Neural progenitor cell (in vitro differentiated cells): ENCODE measurements around the gene SMARCB1. TPM values are rescaled to one million over a fixed set of nuclear protein-coding genes. Genes with fewer than 3 reads are reported as not detected.

ENCODE experiments used
- DNase-seq: peaks from one replicate; pipeline ENCODE4 v3.0.0-alpha.2; 2016; ENCODE audit warnings: low spot score
- H2AFZ ChIP-seq: fragments of 200-600 bp; sonication (generic); replicated peaks from 2 replicates; pipeline ENCODE4 v1.6.1; 2016; ENCODE audit warnings: antibody characterized with exemption
- H3F3A ChIP-seq: fragments of 200-600 bp; sonication (generic); 2 replicates; pipeline ENCODE4 v1.6.1; 2016; ENCODE audit warnings: antibody characterized with exemption, low read depth
- H3K27ac ChIP-seq: fragments of 200-600 bp; sonication (generic); 2 replicates; pipeline ENCODE4 v1.5.1; 2016; ENCODE audit warnings: mild to moderate bottlenecking
- H3K27me3 ChIP-seq: fragments of 200-600 bp; sonication (generic); 2 replicates; pipeline ENCODE4 v1.6.1; 2016; ENCODE audit warnings: mild to moderate bottlenecking, moderate library complexity
- H3K36me3 ChIP-seq: fragments of 200-600 bp; sonication (generic); 2 replicates; pipeline ENCODE4 v1.5.1; 2016
- H3K4me1 ChIP-seq: fragments of 200-600 bp; sonication (generic); 2 replicates; pipeline ENCODE4 v1.6.1; 2016; ENCODE audit warnings: mixed run types
- H3K4me2 ChIP-seq: fragments of 200-600 bp; sonication (generic); 2 replicates; pipeline ENCODE4 v1.6.1; 2016
- H3K4me3 ChIP-seq: fragments of 200-600 bp; sonication (generic); 2 replicates; pipeline ENCODE4 v1.5.1; 2016
- H3K79me2 ChIP-seq: fragments of 200-600 bp; sonication (generic); 2 replicates; pipeline ENCODE4 v1.6.1; 2016; ENCODE audit warnings: low read depth
- H3K9ac ChIP-seq: fragments of 200-600 bp; sonication (generic); 2 replicates; pipeline ENCODE4 v1.6.1; 2016
- H3K9me3 ChIP-seq: fragments of 200-600 bp; sonication (generic); 2 replicates; pipeline ENCODE4 v1.5.1; 2016; ENCODE audit warnings: low read depth
- H4K20me1 ChIP-seq: fragments of 200-600 bp; sonication (generic); 2 replicates; pipeline ENCODE4 v1.6.1; 2016; ENCODE audit warnings: low read depth
- H3K27ac Mint-ChIP-seq: 3 replicates; pipeline ENCODE4 v1.8.0; 2021; ENCODE audit warnings: mixed read lengths
- H3K27me3 Mint-ChIP-seq: 2 replicates; pipeline ENCODE4 v1.8.0; 2022; ENCODE audit warnings: low read depth, mild to moderate bottlenecking, inconsistent platforms, moderate library complexity, mixed read lengths; ENCODE audit not compliant: insufficient read depth
- H3K36me3 Mint-ChIP-seq: 3 replicates; pipeline ENCODE4 v1.8.0; 2021; ENCODE audit warnings: mixed read lengths
- H3K4me1 Mint-ChIP-seq: 3 replicates; pipeline ENCODE4 v1.8.0; 2021; ENCODE audit warnings: mixed read lengths
- H3K4me3 Mint-ChIP-seq: 3 replicates; pipeline ENCODE4 v1.8.0; 2021; ENCODE audit warnings: mild to moderate bottlenecking, moderate library complexity, mixed read lengths
- H3K9me3 Mint-ChIP-seq: 3 replicates; pipeline ENCODE4 v1.8.0; 2020; ENCODE audit warnings: mixed read lengths
- EZH2 ChIP-seq: fragments of 200-600 bp; sonication (generic); IDR thresholded peaks from 2 replicates; pipeline ENCODE4 v1.6.1; 2017; ENCODE audit warnings: antibody characterized with exemption, mild to moderate bottlenecking, moderate library complexity
- EZH2phosphoT487 ChIP-seq: fragments of 200-600 bp; sonication (generic); IDR thresholded peaks from 2 replicates; pipeline ENCODE4 v1.6.1; 2017; ENCODE audit warnings: antibody characterized with exemption
- total RNA-seq: library from RNA; depleted of rRNA; stranded (reverse); fragments of >200 nt; gene quantifications from 2 replicates; pipeline ENCODE4 v1.2.3, GENCODE V29; 2015; ENCODE audit warnings: low replicate concordance
- TF ChIP-seq, protein P1 (sequence below): fragments of 200-600 bp; sonication (generic); IDR thresholded peaks from 2 replicates; pipeline ENCODE4 v1.5.1; 2017; ENCODE audit warnings: antibody characterized with exemption, mild to moderate bottlenecking

Gene SMARCB1
- total RNA-seq, 1 donor from 2014 or later: 151 TPM

GRCh38 chr22:23849009-23850006 lies 62.5 kb downstream of the SMARCB1 start:
- no peaks in the 10 kb centered on the region for H3K9me3 ChIP-seq
- Mint-ChIP-seq H3K4me3 (no peak overlapping the region), H3K27ac (no peak overlapping the region), H3K36me3 (no peaks in the 10 kb centered on the region), H3K9me3 (no peaks in the 10 kb centered on the region), H3K4me1 (peaks cover 31% of the 10 kb centered on the region), H3K27me3 (peaks cover 4% of the 10 kb centered on the region)
- no peaks in the 10 kb centered on the region for H3K36me3 ChIP-seq
- no peak overlapping the region for H3K4me3 ChIP-seq
- peak overlapping the region; percentile 81 for H2AFZ ChIP-seq
- peak; percentile 93 for DNase-seq
- TF ChIP-seq EZH2phosphoT487 (no peak), EZH2 (peak; percentile 38)
- TF ChIP-seq, protein P1, sequence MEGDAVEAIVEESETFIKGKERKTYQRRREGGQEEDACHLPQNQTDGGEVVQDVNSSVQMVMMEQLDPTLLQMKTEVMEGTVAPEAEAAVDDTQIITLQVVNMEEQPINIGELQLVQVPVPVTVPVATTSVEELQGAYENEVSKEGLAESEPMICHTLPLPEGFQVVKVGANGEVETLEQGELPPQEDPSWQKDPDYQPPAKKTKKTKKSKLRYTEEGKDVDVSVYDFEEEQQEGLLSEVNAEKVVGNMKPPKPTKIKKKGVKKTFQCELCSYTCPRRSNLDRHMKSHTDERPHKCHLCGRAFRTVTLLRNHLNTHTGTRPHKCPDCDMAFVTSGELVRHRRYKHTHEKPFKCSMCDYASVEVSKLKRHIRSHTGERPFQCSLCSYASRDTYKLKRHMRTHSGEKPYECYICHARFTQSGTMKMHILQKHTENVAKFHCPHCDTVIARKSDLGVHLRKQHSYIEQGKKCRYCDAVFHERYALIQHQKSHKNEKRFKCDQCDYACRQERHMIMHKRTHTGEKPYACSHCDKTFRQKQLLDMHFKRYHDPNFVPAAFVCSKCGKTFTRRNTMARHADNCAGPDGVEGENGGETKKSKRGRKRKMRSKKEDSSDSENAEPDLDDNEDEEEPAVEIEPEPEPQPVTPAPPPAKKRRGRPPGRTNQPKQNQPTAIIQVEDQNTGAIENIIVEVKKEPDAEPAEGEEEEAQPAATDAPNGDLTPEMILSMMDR: peak; percentile 96
- H3K27me3 ChIP-seq: peaks cover 31% of the 10 kb centered on the region
- H3K4me2 ChIP-seq: peak overlapping the region; percentile 60
- H3F3A ChIP-seq: peaks cover 21% of the 10 kb centered on the region
- no peak overlapping the region for H3K27ac ChIP-seq
- H3K9ac ChIP-seq: no peak overlapping the region
- H3K79me2 ChIP-seq: no peaks in the 10 kb centered on the region
- peaks cover 19% of the 10 kb centered on the region for H3K4me1 ChIP-seq
- H4K20me1 ChIP-seq: no peaks in the 10 kb centered on the region

GRCh38 chr22:23850136-23850611 lies 63.4 kb downstream of the SMARCB1 start:
- H2AFZ ChIP-seq: no peak overlapping the region
- no peak overlapping the region for H3K4me2 ChIP-seq
- Mint-ChIP-seq H3K36me3 (no peaks in the 10 kb centered on the region), H3K4me3 (no peak overlapping the region), H3K27ac (no peak overlapping the region), H3K9me3 (no peaks in the 10 kb centered on the region), H3K27me3 (peaks cover 4% of the 10 kb centered on the region), H3K4me1 (peaks cover 31% of the 10 kb centered on the region)
- no peak overlapping the region for H3K9ac ChIP-seq
- H3K27ac ChIP-seq: no peak overlapping the region
- DNase-seq: no peak
- no peaks in the 10 kb centered on the region for H3K36me3 ChIP-seq
- H3K4me1 ChIP-seq: peaks cover 19% of the 10 kb centered on the region
- peaks cover 21% of the 10 kb centered on the region for H3F3A ChIP-seq
- H4K20me1 ChIP-seq: no peaks in the 10 kb centered on the region
- TF ChIP-seq EZH2phosphoT487 (no peak), EZH2 (no peak)
- TF ChIP-seq, protein P1: no peak
- no peaks in the 10 kb centered on the region for H3K79me2 ChIP-seq
- no peaks in the 10 kb centered on the region for H3K9me3 ChIP-seq
- H3K4me3 ChIP-seq: no peak overlapping the region
- peaks cover 31% of the 10 kb centered on the region for H3K27me3 ChIP-seq

DNA sequence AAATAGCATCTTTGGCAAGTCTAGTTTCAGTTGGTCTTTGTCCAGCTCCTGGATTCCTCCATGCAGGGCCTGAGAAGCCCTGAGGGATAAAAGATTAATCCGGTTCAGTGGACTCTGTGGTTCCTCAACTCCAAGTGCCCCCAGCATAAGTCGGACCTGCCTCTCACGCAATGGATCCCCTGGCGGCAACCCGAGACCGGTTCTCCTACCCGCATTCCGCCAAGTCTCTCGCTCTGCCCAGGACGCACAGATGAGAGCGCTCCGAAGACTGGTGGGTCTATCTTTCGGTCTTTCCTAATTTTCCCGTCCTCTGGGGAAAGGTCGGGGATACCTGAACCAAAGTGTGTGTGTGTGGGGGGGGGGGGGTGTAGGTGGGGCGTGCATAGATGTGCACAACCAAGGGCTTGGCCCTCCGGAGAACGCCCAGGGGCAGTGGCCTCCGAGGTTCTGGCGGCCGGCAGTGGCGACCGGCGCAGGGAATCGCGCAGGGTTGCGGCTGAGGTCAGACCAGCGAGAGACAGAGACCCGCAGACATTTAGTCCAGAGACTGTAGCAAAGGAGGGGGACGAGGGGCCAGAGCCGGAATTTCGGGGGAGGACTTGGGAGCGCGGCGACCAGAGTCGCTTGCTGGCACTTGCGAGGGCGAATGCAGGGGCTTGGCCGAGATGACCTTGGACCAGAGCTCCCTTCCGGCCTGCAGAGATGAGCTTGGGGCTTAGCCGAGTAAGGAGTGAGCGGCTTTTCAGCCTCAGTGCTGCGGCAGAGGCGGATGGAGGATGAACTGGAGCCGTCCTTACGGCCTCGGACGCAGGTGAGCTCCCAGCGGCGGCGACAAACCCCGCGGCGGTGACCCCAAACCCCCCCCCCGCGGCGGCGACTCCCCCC lies 70.2 kb downstream of the SMARCB1 start:
- Histone ChIP-seq H4K20me1 (no peaks in the 10 kb centered on the region), H3F3A (peaks cover 28% of the 10 kb centered on the region), H3K36me3 (no peaks in the 10 kb centered on the region), H3K79me2 (no peaks in the 10 kb centered on the region), H2AFZ (peak overlapping the region; percentile 91), H3K9me3 (no peaks in the 10 kb centered on the region), H3K9ac (no peak overlapping the region), H3K4me2 (peak overlapping the region; percentile 85), H3K27me3 (peaks cover 20% of the 10 kb centered on the region), H3K4me3 (peak overlapping the region; percentile 61), H3K4me1 (peaks cover 4% of the 10 kb centered on the region), H3K27ac (no peak overlapping the region)
- DNase-seq: peak; percentile 75
- H3K4me3 Mint-ChIP-seq: peak overlapping the region; percentile 86
- peaks cover 2% of the 10 kb centered on the region for H3K36me3 Mint-ChIP-seq
- peaks cover 3% of the 10 kb centered on the region for H3K27me3 Mint-ChIP-seq
- TF ChIP-seq, protein P1: no peak
- peak; percentile 44 for TF ChIP-seq EZH2
- no peak for TF ChIP-seq EZH2phosphoT487
- peak overlapping the region; percentile 82 for H3K27ac Mint-ChIP-seq
- H3K9me3 Mint-ChIP-seq: no peaks in the 10 kb centered on the region
- H3K4me1 Mint-ChIP-seq: peaks cover 24% of the 10 kb centered on the region
